ACC112 (cell line): ENCODE data around the gene JAKMIP3.
"Not testable (repeated sequence)": the region's sequence is repeated elsewhere in the genome, so short reads cannot be mapped to it uniquely, and the experiment has no call there.

Source experiments
- H2AFZ ChIP-seq: fragments of 200-600 bp; sonication (generic); one replicate; pipeline ENCODE4 v1.6.0; 2017; ENCODE audit warnings: antibody characterized with exemption, low read length; ENCODE audit not compliant: unreplicated experiment
- H3K27ac ChIP-seq: fragments of 200-600 bp; sonication (generic); 2 replicates; pipeline ENCODE4 v1.5.1; 2014; ENCODE audit warnings: low read depth, mild to moderate bottlenecking, antibody characterized with exemption, low read length, moderate library complexity
- H3K27me3 ChIP-seq: fragments of 200-600 bp; sonication (generic); 2 replicates; pipeline ENCODE4 v1.6.1; 2014; ENCODE audit warnings: mild to moderate bottlenecking, antibody characterized with exemption, low read length, moderate library complexity, mixed read lengths; ENCODE audit not compliant: insufficient read depth
- H3K36me3 ChIP-seq: fragments of 200-600 bp; sonication (generic); 2 replicates; pipeline ENCODE4 v1.6.1; 2016; ENCODE audit warnings: mild to moderate bottlenecking, antibody characterized with exemption, low read length, moderate library complexity, mixed read lengths; ENCODE audit not compliant: insufficient read depth
- H3K4me1 ChIP-seq: fragments of 200-600 bp; sonication (generic); one replicate; pipeline ENCODE4 v1.6.1; 2016; ENCODE audit warnings: low read length, mixed read lengths; ENCODE audit not compliant: insufficient read depth, unreplicated experiment, control insufficient read depth
- H3K4me3 ChIP-seq: fragments of 200-600 bp; sonication (generic); 2 replicates; pipeline ENCODE4 v1.5.1; 2014; ENCODE audit warnings: mild to moderate bottlenecking, low read depth, low read length
- H3K79me2 ChIP-seq: fragments of 200-600 bp; sonication (generic); one replicate; pipeline ENCODE4 v1.6.0; 2016; ENCODE audit warnings: low read length; ENCODE audit not compliant: control insufficient read depth, unreplicated experiment, insufficient read depth

The JAKMIP3 gene

GRCh38 chr10:132077091-132077490, 11.3 kb downstream of the JAKMIP3 start:
- no peaks in the 10 kb centered on the region; the same call in 1 of the 2 replicates for H3K27me3 ChIP-seq
- no peaks in the 10 kb centered on the region for H3K36me3 ChIP-seq
- no peak overlapping the region for H3K4me3 ChIP-seq
- no peaks in the 10 kb centered on the region for H3K79me2 ChIP-seq
- no peaks in the 10 kb centered on the region for H3K4me1 ChIP-seq
- H3K27ac ChIP-seq = no peak overlapping the region
- no peak overlapping the region for H2AFZ ChIP-seq

- Histone ChIP-seq H2AFZ (no peak overlapping the region), H3K36me3 (no peaks in the 10 kb centered on the region), H3K4me3 (no peak overlapping the region), H3K79me2 (no peaks in the 10 kb centered on the region), H3K4me1 (no peaks in the 10 kb centered on the region), H3K27ac (no peak overlapping the region), H3K27me3 (peaks cover 9% of the 10 kb centered on the region; the same call in 1 of the 2 replicates)
These were observed 13.1 kb downstream of the JAKMIP3 start for GRCh38 chr10:132078746-132079345.

GRCh38 chr10:132084384-132084783, 18.6 kb downstream of the JAKMIP3 start:
- H3K27ac ChIP-seq, H3K36me3 ChIP-seq, H3K4me1 ChIP-seq: not testable (repeated sequence)

DNA sequence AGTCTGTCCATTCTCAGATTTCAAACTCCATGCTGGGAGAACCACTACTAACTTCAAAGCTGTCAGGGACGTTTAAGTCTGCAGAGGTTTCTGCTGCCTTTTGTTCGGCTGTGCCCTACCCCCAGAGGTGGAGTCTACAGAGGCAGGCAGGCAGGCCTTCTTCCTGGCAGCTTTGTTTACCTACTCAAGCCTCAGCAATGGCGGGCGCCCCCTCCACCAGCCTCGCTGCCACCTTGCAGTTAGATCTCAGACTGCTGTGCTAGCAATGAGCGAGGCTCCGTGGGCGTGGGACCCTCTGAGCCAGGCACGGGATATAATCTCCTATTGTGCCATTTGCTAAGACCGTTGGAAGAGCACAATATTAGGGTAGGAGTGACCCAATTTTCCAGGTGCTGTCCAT, 27.5 kb downstream of the JAKMIP3 start:
- H2AFZ ChIP-seq, H3K4me3 ChIP-seq, H3K27ac ChIP-seq, H3K27me3 ChIP-seq, H3K36me3 ChIP-seq, H3K4me1 ChIP-seq, H3K79me2 ChIP-seq: not testable (repeated sequence)

More at GRCh38 chr10:132084384-132084783, 18.6 kb downstream of the JAKMIP3 start:
- H3K4me3 ChIP-seq, H2AFZ ChIP-seq, H3K79me2 ChIP-seq: not testable (repeated sequence)
- H3K27me3 ChIP-seq = peaks cover 14% of the 10 kb centered on the region

GRCh38 chr10:132094581-132095234, 29.0 kb downstream of the JAKMIP3 start:
- Histone ChIP-seq H3K27ac (no peak overlapping the region), H3K36me3 (no peaks in the 10 kb centered on the region), H2AFZ (no peak overlapping the region), H3K4me1 (no peaks in the 10 kb centered on the region), H3K27me3 (no peaks in the 10 kb centered on the region), H3K4me3 (no peak overlapping the region), H3K79me2 (no peaks in the 10 kb centered on the region)

GRCh38 chr10:132095403-132096113, 29.8 kb downstream of the JAKMIP3 start:
- Histone ChIP-seq H3K27ac (no peak overlapping the region), H3K79me2 (no peaks in the 10 kb centered on the region), H3K4me1 (no peaks in the 10 kb centered on the region), H3K4me3 (no peak overlapping the region), H2AFZ (no peak overlapping the region), H3K27me3 (no peaks in the 10 kb centered on the region), H3K36me3 (no peaks in the 10 kb centered on the region)

- Histone ChIP-seq H3K4me3 (no peak overlapping the region), H2AFZ (no peak overlapping the region), H3K4me1 (no peaks in the 10 kb centered on the region)
These were observed 30.5 kb downstream of the JAKMIP3 start for GRCh38 chr10:132096223-132096622.

GRCh38 chr10:132096863-132097478, 31.2 kb downstream of the JAKMIP3 start:
- no peaks in the 10 kb centered on the region for H3K36me3 ChIP-seq
- no peak overlapping the region for H3K27ac ChIP-seq
- no peaks in the 10 kb centered on the region for H3K79me2 ChIP-seq
- H2AFZ ChIP-seq = no peak overlapping the region
- H3K4me1 ChIP-seq = no peaks in the 10 kb centered on the region
- no peak overlapping the region for H3K4me3 ChIP-seq
- H3K27me3 ChIP-seq = no peaks in the 10 kb centered on the region

More at GRCh38 chr10:132096223-132096622, 30.5 kb downstream of the JAKMIP3 start:
- no peak overlapping the region for H3K27ac ChIP-seq
- H3K79me2 ChIP-seq = no peaks in the 10 kb centered on the region
- no peaks in the 10 kb centered on the region for H3K36me3 ChIP-seq
- H3K27me3 ChIP-seq = no peaks in the 10 kb centered on the region

DNA sequence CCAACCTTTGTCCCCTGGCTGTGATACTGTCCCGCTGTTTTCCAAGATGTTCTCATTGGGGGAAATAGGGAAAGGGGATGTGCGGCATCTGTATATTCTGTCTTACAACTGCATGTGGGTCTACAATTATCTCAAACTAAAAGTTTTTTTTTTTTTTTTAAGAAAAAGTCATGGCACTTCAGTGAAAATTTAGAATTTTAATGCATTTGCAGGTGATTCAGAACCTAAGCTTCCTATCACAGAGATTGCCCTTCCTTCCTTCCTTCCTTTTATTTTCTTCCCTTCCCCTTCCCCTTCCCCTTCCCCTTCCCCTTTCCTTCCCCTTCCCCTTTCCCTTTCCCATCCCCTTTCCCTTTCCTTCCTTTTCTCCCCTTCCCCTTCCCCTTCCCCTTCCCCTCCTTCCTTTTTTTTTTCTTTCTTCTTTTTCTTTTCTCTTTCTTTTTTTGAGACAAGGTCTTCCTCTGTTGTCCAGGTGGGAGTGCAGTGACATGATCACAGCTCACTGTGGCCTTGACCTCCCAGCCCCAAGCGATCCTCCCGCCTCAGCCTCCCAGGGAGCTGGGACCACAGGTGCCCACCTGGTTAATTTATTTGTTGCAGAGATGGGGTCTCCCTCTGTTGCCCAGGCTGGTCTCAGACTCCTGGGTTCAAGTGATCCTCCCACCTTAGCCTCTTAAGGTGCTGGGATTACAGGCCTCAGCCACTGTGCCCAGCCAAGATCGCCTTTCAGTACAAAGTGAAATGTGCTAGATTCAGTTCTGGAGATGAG, 32.0 kb downstream of the JAKMIP3 start:
- H3K27ac ChIP-seq = no peak overlapping the region
- no peak overlapping the region for H2AFZ ChIP-seq
- no peaks in the 10 kb centered on the region for H3K79me2 ChIP-seq
- H3K36me3 ChIP-seq = no peaks in the 10 kb centered on the region
- H3K4me3 ChIP-seq = no peak overlapping the region
- H3K4me1 ChIP-seq = no peaks in the 10 kb centered on the region
- H3K27me3 ChIP-seq = no peaks in the 10 kb centered on the region
